ENCODE data around the gene PLCH1.
A peak's percentile ranks its signal among the peaks of the same experiment; 100 is the strongest.

Gene PLCH1

DNA sequence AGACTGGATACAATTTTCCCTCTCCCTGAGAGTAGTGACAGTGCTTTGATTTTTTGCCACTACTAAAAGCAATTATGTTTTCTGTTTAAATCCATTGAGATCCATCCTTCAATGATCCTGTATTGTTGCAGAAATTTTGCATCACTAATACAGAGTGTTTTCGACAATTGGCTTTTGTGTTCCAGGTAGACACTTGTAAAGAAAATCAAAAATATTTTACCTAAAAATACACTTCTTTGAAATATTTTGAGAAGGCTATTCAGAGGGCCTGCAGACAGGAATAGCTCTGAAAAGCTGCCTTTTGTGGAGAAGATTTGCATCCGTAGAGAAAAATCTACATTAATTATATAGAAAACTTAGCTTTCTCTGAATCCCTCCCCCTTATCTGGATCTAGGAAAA is 384.6 kb downstream of the PLCH1 start:
- no peak overlapping the region for H3K4me3 ChIP-seq (ENCODE audit: low read length)
- TF ChIP-seq CTCF (conservative IDR thresholded peaks at IDR 0.05; ENCODE audit: low read depth, low read length), result no peak

GRCh38 chr3:155356594-155357370 is 388.1 kb downstream of the PLCH1 start:
- DNase-seq (ENCODE audit: low read depth), result no peak
- peak; percentile 32 for TF ChIP-seq CTCF (conservative IDR thresholded peaks at IDR 0.05; ENCODE audit: low read depth, low read length)
- no peak overlapping the region for H3K4me3 ChIP-seq (ENCODE audit: low read length)

More for the DNA sequence above, 384.6 kb downstream of the PLCH1 start:
- DNase-seq (ENCODE audit: low read depth), result no peak

DNA sequence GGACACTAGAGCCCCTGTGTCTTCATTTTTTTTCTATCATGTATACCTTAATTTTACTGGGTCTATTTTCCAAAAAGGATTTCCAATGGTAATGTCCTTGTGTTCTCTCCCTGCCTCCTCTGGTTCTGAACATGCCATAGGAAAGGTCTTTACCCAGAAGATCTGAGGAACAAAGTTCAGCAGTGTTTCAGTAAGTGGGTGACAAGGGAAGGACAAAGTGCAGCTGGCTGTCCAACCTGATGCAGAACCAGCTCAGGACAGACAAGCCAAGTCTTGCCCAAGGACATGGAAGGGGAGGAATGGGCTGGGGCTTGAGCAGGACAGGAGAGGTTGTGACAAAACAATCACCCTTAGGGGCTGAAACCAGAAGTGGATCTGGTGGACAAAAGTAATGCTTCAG is 390.2 kb downstream of the PLCH1 start:
- no peak for TF ChIP-seq CTCF (conservative IDR thresholded peaks at IDR 0.05; ENCODE audit: low read depth, low read length)
- no peak overlapping the region for H3K4me3 ChIP-seq (ENCODE audit: low read length)
- no peak for DNase-seq (ENCODE audit: low read depth)

DNA sequence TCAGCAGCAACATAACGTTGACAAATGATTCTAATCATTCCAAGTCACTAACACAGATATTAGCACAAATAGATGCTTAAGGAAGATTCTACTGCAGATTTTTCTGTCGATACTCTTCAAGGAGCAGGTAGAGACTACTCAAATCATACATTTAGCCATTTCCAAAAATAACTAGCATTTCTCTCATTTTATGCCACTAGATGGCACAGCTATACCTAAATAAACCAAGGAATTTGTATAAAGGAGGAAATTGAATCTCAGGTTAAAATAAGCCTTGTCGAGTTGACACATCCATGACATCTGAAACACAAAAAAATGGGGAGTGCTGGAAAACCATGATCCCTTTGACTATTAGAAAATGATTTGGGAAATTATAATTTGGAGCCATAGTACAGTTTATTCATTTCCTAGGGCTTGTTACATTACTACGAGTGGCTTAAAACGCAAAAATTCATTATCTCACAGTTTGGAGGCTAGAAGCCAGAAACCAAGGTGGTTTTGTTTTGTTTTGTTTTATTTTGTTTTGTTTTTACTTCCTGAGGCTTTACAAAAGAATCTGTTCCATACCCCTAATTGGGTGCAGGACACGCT is 391.9 kb downstream of the PLCH1 start:
- H3K4me3 ChIP-seq (ENCODE audit: low read length), result no peak overlapping the region
- no peak for DNase-seq (ENCODE audit: low read depth)
- peak; percentile 55 for TF ChIP-seq CTCF (conservative IDR thresholded peaks at IDR 0.05; ENCODE audit: low read depth, low read length)

- DNase-seq (ENCODE audit: low read depth), result no peak
- TF ChIP-seq CTCF (conservative IDR thresholded peaks at IDR 0.05; ENCODE audit: low read depth, low read length), result no peak
Measured at GRCh38 chr3:155350571-155350970, 394.3 kb downstream of the PLCH1 start.

DNA sequence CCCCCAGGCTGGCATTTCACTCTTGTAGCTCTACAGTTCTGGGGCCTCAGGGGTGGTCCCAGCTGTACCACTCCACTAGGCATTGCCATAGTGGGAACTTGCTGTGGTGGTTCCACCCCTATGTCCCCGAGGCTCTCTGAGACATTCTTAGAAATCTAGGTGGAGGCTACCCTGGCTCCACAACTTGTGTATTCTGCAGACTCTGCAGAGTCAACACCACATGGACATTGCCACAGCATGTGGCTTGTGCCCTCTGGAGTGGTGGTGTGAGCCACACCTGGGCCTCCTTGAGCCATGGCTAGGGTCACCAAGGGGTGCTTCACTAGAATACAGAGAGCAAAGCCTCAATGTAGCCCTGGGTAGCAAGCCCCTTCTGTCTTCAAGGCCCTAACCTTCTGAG is 397.0 kb downstream of the PLCH1 start:
- no peak for TF ChIP-seq CTCF (conservative IDR thresholded peaks at IDR 0.05; ENCODE audit: low read depth, low read length)
- no peak overlapping the region for H3K4me3 ChIP-seq (ENCODE audit: low read length)
- DNase-seq (ENCODE audit: low read depth), result no peak

More at GRCh38 chr3:155350571-155350970, 394.3 kb downstream of the PLCH1 start:
- no peak overlapping the region for H3K4me3 ChIP-seq (ENCODE audit: low read length)

DNA sequence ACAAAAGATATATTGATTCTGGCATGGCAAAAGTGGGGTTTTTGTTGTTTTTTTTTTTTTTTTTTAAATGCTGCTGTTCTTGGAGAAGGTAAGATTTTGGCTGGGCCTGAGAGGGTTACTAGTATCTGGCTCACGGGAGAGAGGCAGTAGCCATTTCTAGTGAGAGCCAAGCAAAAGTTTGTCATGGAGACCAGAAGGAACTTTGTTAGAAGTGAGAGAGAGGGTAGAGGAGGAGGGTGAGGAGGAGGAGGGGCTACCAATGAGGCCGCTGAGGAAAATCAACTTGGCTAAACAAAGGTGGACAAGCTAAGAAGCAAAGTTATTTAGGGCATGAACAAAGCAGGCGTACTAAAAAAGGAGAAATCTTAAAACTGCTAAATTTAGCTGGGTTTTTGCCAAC is 402.5 kb downstream of the PLCH1 start:
- no peak for TF ChIP-seq CTCF (conservative IDR thresholded peaks at IDR 0.05; ENCODE audit: low read depth, low read length)
- no peak overlapping the region for H3K4me3 ChIP-seq (ENCODE audit: low read length)
- DNase-seq (ENCODE audit: low read depth), result no peak
